ENCODE data around the gene SMAD2. TPM values are rescaled to one million over a fixed set of nuclear protein-coding genes. Genes with fewer than 3 reads are reported as not detected.
"Not testable (repeated sequence)": the region's sequence is repeated elsewhere in the genome, so short reads cannot be mapped to it uniquely, and the experiment has no call there.

The SMAD2 gene
- polyA plus RNA-seq (2013, experiment 1 of 2; ENCODE audit: insufficient read length): 73.8 TPM
- polyA plus RNA-seq (2013, experiment 2 of 2; ENCODE audit: insufficient read length): 72.0 TPM

- DNase-seq: peak; percentile 79
Observed at GRCh38 chr18:47930199-47930930, at the start of gene SMAD2. Gene SMAD2, minus strand, starts transcription at chr18:47930659. Its CDS starts 33,903 bp downstream, at chr18:47896756.

DNA sequence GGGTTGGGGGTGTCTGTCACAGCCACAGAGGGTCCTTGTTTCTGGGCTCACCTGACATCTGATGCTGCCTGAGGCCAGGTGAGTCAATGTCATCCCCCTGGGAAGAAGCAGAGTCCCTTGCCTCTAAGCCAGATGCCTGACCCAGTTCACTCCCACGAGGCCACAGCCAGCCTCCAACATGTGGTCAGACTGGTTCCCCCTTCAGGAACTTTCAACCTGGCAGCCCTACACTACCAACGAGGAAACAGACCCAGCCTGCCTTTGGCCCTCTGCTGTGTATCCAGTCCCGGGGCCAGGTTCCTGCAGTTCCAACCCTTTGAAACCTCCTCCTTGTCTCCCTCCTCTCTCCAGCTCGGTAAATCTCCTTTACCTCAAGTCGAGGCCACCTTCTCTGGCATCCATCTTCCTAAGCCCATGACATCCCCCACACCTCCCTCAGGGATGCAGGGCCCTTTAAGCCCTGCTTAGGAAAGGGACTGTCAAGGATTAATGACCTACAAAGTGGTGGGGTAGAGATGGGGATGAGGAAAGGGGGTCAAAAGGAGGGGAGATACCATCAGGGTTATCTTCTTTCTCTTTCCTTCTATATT is 49.2 kb upstream of the SMAD2 start:
- no peak for DNase-seq

DNA sequence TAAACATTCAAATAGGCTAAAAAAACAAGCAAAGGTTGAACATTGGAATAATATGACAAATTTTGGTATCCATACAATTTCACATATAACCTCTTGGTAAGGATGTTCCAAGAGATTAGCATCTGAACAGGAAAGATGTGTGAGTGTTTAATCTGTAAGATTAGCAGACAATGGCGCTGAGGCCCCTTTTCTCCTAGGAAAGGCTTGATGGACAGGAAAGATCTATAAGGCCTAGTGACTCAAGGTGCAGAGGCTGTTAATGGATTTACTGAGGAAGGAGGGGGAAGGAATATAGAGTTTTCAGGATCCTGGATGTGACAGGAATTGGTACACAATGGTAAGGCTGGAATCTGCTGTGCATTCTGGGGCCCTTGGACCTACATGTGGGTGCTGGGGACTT is 48.1 kb upstream of the SMAD2 start:
- DNase-seq: no peak

GRCh38 chr18:47978141-47978540 is 47.7 kb upstream of the SMAD2 start:
- DNase-seq: no peak

DNA sequence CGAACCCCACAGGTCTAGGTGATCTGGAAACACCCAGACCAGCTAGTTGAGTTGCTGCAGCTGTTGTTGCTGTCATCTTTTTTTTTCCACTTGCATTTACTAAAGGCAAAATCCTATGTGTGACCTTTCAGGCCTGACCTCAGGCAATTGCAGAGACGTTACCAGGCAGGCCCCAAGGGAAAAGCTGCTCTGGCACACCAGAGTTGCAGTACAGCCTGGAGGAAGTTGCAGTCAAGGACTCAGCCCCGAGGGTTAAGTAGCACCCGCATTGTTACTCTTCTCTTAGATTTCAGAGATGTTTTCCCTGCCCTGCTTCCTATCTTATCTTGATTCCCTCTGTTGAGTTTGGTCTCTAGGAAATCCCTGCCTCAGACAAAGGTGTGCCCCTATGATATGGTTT is 45.2 kb upstream of the SMAD2 start:
- no peak for DNase-seq

DNA sequence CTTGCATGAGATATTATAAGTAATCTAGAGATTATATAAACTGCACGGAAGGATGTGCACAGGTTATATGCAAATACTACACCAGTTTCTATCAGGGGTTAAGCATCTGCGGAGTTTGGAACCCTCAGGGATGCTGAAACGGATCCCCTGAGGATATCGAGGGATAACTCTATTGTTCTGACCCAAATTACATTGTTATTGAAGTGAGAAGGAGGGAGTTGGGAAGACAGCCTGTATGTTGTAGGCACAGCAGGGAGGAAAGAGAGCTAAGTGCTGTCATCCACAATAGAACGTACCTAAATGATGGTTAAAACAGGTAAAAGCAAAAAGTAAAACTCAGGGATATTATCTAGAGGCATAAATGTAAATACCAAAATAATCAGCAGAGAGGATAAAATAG is 44.6 kb upstream of the SMAD2 start:
- no peak for DNase-seq

- no peak for DNase-seq
Observed at GRCh38 chr18:47970664-47971531, 40.4 kb upstream of the SMAD2 start.

DNA sequence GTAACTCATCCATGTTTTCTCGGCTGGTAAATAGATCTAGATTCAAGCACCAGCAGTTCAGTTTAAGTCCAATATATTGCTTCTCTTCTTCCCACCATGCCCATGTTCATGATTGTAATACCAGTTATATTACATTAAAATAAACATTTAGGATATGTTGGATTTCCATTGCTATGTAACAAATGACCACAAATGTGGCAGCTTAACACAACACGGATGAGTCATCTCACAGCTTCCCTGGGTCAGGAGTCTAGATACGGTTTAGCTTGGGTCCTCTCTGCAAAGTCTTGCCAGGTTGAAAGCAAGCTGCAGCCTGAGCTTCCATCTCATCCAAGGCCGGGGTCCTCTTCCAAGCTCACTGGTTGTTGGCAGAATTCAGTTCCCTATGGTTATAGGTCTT is 39.4 kb upstream of the SMAD2 start:
- peak; percentile 31 for DNase-seq

GRCh38 chr18:47968721-47969120 is 38.3 kb upstream of the SMAD2 start:
- peak; percentile 9 for DNase-seq

- DNase-seq: peak; percentile 47
Observed at GRCh38 chr18:47968006-47968676, 37.7 kb upstream of the SMAD2 start.

- DNase-seq: no peak
Observed at GRCh38 chr18:47964053-47964452, 33.6 kb upstream of the SMAD2 start.

- not testable (repeated sequence) for DNase-seq
Observed at GRCh38 chr18:47961003-47961402, 30.5 kb upstream of the SMAD2 start.

GRCh38 chr18:47953471-47953931 is 23.0 kb upstream of the SMAD2 start:
- peak; percentile 59 for DNase-seq

- no peak for DNase-seq
Observed at GRCh38 chr18:47950511-47950910, 20.1 kb upstream of the SMAD2 start.

- no peak for DNase-seq
Observed at GRCh38 chr18:47949202-47949601, 18.7 kb upstream of the SMAD2 start.

DNA sequence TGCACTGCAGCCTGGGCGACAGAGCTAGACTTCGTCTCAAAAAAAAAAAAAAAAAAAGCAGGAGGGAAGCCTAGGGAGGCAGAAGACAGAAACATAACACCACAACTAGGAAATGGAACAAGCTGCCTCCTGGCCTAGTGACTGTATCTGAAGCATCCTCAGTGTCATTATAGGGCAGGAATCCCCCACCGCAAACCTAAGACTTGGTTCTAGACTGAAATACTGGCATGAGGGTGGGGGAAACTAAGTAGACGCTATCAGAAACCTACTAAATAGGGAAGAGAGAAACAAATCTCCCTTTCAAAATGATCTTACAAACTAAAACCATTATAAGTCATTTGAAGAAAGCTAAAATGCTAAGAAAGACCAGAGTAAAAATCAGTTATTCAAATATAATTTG is 16.4 kb upstream of the SMAD2 start:
- no peak for DNase-seq

- DNase-seq: no peak
Observed at GRCh38 chr18:47944972-47945852, 14.8 kb upstream of the SMAD2 start.

DNA sequence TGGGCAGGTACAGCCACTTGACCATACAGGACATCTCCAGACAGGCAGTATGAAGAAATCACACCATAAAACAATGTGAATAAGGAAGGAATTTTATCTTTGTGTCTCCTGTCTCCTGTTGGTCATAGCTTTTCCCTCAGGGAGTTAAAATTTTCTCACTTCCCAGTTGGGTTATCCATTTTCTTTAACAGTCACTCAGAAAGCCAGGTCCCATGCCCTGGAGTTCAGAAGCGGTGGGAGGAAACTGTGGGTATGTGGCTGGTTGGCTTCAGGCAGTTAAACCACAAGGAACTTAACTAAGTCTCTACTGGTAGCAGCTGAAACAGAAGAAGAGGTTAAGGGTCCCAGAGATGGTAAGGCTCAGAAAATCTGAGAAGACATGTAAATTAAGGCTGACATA is 6.5 kb upstream of the SMAD2 start:
- no peak for DNase-seq

GRCh38 chr18:47935321-47936055 is 5.0 kb upstream of the SMAD2 start:
- DNase-seq: no peak

DNA sequence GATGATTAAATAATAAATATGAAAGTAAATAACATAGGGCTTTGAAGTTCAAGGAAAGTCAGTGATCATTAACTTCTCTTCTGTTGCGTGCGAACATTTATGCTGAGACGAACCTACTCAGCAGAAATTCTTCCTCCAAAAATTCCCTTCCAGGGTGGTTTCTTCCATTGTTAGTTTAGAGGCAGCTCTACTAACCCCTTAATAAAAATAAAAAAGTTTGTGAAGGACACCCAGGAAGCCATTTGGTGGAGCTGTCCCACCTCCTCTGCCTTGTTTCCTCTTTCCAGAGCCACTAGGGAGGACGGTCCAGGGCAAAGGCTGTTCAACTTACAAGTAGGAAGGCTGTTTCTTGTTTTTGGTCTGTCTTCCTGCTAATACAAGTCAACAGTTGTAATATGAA is 2.1 kb upstream of the SMAD2 start:
- no peak for DNase-seq

- DNase-seq: no peak
Observed at GRCh38 chr18:47932190-47932589, 1.7 kb upstream of the SMAD2 start.

All from fibroblast of skin of abdomen (primary cell).